K562 (cell line): Measurements from ENCODE around the gene CMTR1. TPM values are rescaled to one million over a fixed set of nuclear protein-coding genes. Genes with fewer than 3 reads are reported as not detected.
"Not testable (repeated sequence)": the region's sequence is repeated elsewhere in the genome, so short reads cannot be mapped to it uniquely, and the experiment has no call there.

Experiments used
- BHLHE40 ChIP-seq: IDR thresholded peaks from 2 replicates; pipeline ENCODE4 v1.6.1; 2011; ENCODE audit warnings: low read length, improper control_type of control experiment
- CBFA2T3 ChIP-seq: fragments of 450-650 bp; IDR thresholded peaks from 2 replicates; pipeline ENCODE4 v1.6.1; 2017
- CHAMP1 ChIP-seq: fragments of 450-650 bp; IDR thresholded peaks from 2 replicates; pipeline ENCODE4 v1.6.1; 2016; ENCODE audit warnings: mild to moderate bottlenecking
- CREM ChIP-seq: IDR thresholded peaks from 2 replicates; pipeline ENCODE4 v1.6.1; 2014; ENCODE audit warnings: antibody characterized with exemption, low read depth
- NCOR1 ChIP-seq: fragments of 450-650 bp; IDR thresholded peaks from 2 replicates; pipeline ENCODE4 v1.6.1; 2016; ENCODE audit warnings: mild to moderate bottlenecking, moderate library complexity
- NR2C1 ChIP-seq, 2 experiments: fragments of 450-650 bp; IDR thresholded peaks; 2 replicates each; pipeline ENCODE4 v1.6.1; 2017; ENCODE audit warnings: mild to moderate bottlenecking in 2 of 2, antibody characterized with exemption in 1 of 2, inconsistent platforms in 1 of 2, missing compliant biosample characterization in 1 of 2, missing genetic modification characterization in 1 of 2
- NRF1 ChIP-seq, 2 experiments: fragments of 450-650 bp; IDR thresholded peaks in 1 of 2; conservative IDR thresholded peaks in 1 of 2; 2 replicates each; pipeline ENCODE4 v1.6.1; 2014; ENCODE audit warnings: mild to moderate bottlenecking in 2 of 2
- SRF ChIP-seq, 2 experiments: fragments of 250-450, 450-650 bp in 1 of 2; sonication (Bioruptor Pico) in 1 of 2; sonication (generic) in 1 of 2; formaldehyde crosslinking; IDR thresholded peaks; 2 replicates each; pipeline versions ENCODE4 v1.5.0 to v1.5.1; 2020 to 2022; ENCODE audit warnings: mild to moderate bottlenecking in 1 of 2, missing genetic modification reagents in 1 of 2
- TBL1XR1 ChIP-seq, 2 experiments: IDR thresholded peaks; 2 replicates each; pipeline ENCODE4 v1.6.1; 2012; ENCODE audit warnings: improper control_type of control experiment in 2 of 2, low read length in 2 of 2, mild to moderate bottlenecking in 1 of 2
- TEAD1 ChIP-seq, 2 experiments: fragments of 450-650 bp in 1 of 2; sonication (generic) in 1 of 2; formaldehyde crosslinking; IDR thresholded peaks; 2 replicates each; pipeline versions ENCODE4 v1.4.0 to v1.8.0; 2020 to 2022; ENCODE audit warnings: mild to moderate bottlenecking in 2 of 2, missing genetic modification reagents in 1 of 2
- TRIM24 ChIP-seq, 2 experiments: fragments of 450-650 bp; IDR thresholded peaks; 2 replicates each; pipeline ENCODE4 v1.6.1; 2016
- ZFX ChIP-seq: sonication (generic); formaldehyde crosslinking; IDR thresholded peaks from 2 replicates; pipeline ENCODE4 v1.8.0; 2022; ENCODE audit warnings: mild to moderate bottlenecking, missing genetic modification reagents, moderate library complexity
- polyA plus RNA-seq, 8 experiments: library from polyadenylated mRNA; depleted of rRNA in 4 of 8; stranded (reverse) in 5 of 8; unstranded in 3 of 8; fragments of >200 nt; fragmentation: Nextera tagmentation in 2 of 8; fragmentation: Illumina TruSeq in 1 of 8; extraction: Ambion mirVana in 2 of 8; extraction: Trizol in 1 of 8; gene quantifications; 2 replicates each; pipeline versions ENCODE4 v1.2.1 to v1.2.3, GENCODE V29; 2011 to 2014; ENCODE audit warnings: inconsistent platforms in 1 of 8, missing spikeins in 1 of 8
- total RNA-seq, 7 experiments: library from RNA; depleted of rRNA in 6 of 7; stranded (reverse); fragments of >200 nt in 6 of 7; fragmentation: Illumina TruSeq in 2 of 7; extraction: Trizol in 2 of 7; gene quantifications; 2 replicates each; pipeline versions ENCODE4 v1.2.1 to v1.2.3, GENCODE V29; 2011 to 2021; ENCODE audit warnings: low replicate concordance in 1 of 7
- TF ChIP-seq, protein P1 (sequence below): IDR thresholded peaks from 2 replicates; pipeline ENCODE4 v1.6.1; 2014; ENCODE audit warnings: antibody characterized with exemption
- TF ChIP-seq, protein P2 (sequence below), 2 experiments: fragments of 450-650 bp; formaldehyde crosslinking in 1 of 2; IDR thresholded peaks; 2 replicates each; pipeline versions ENCODE4 v1.4.0 to v1.6.1; 2014 to 2020; ENCODE audit warnings: mild to moderate bottlenecking in 2 of 2, borderline replicate concordance in 1 of 2, low read depth in 1 of 2
- TF ChIP-seq, protein P3 (sequence below): fragments of 450-650 bp; formaldehyde crosslinking; IDR thresholded peaks from 2 replicates; pipeline ENCODE4 v1.4.0; 2022; ENCODE audit warnings: mild to moderate bottlenecking, moderate library complexity

Gene CMTR1
- total and polyA plus RNA-seq, 9 of the 15 experiments (the other 6 are each of a cell fraction or from before 2014, with no cell fraction given): 2.9 to 63.5 (median 49.5) TPM

DNA sequence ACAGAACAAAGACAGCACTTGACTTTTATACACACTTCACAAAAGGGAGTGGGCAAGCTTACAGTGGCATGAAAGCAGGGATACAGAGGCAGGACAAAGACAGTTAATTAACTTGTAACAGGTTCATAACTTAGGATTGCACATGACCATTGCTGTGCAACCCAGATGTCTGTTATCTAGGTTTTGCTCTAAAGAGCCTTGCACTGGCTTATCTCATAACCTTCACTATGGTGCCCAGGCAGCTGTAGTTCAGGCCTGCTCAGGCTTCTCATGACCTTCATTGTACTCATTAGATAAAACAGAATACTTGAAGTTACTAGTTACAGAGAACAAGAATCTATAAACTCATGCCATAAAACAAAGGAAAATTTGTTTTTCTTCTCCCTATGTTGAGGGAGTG, 31.4 kb upstream of the CMTR1 start (continued):
- TF ChIP-seq, protein P1, sequence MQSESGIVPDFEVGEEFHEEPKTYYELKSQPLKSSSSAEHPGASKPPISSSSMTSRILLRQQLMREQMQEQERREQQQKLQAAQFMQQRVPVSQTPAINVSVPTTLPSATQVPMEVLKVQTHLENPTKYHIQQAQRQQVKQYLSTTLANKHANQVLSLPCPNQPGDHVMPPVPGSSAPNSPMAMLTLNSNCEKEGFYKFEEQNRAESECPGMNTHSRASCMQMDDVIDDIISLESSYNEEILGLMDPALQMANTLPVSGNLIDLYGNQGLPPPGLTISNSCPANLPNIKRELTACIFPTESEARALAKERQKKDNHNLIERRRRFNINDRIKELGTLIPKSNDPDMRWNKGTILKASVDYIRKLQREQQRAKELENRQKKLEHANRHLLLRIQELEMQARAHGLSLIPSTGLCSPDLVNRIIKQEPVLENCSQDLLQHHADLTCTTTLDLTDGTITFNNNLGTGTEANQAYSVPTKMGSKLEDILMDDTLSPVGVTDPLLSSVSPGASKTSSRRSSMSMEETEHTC: peak; percentile 68
- TF ChIP-seq TBL1XR1 (IDR thresholded peaks at IDR 0.05; ENCODE audit: low read length in 2 of 2): 0 out of 4 replicates have a peak, but pooled peaks of 1 of the 2 experiments have one; percentile 61
- TF ChIP-seq NR2C1 (IDR thresholded peaks at IDR 0.05): peak; percentile 61
- TF ChIP-seq NR2C1 (tag; IDR thresholded peaks at IDR 0.05): peak; percentile 67
- peak; percentile 90 for TF ChIP-seq NCOR1
- TF ChIP-seq TRIM24 (IDR thresholded peaks at IDR 0.05): peak; percentile 83 to 86
- TF ChIP-seq, protein P2, sequence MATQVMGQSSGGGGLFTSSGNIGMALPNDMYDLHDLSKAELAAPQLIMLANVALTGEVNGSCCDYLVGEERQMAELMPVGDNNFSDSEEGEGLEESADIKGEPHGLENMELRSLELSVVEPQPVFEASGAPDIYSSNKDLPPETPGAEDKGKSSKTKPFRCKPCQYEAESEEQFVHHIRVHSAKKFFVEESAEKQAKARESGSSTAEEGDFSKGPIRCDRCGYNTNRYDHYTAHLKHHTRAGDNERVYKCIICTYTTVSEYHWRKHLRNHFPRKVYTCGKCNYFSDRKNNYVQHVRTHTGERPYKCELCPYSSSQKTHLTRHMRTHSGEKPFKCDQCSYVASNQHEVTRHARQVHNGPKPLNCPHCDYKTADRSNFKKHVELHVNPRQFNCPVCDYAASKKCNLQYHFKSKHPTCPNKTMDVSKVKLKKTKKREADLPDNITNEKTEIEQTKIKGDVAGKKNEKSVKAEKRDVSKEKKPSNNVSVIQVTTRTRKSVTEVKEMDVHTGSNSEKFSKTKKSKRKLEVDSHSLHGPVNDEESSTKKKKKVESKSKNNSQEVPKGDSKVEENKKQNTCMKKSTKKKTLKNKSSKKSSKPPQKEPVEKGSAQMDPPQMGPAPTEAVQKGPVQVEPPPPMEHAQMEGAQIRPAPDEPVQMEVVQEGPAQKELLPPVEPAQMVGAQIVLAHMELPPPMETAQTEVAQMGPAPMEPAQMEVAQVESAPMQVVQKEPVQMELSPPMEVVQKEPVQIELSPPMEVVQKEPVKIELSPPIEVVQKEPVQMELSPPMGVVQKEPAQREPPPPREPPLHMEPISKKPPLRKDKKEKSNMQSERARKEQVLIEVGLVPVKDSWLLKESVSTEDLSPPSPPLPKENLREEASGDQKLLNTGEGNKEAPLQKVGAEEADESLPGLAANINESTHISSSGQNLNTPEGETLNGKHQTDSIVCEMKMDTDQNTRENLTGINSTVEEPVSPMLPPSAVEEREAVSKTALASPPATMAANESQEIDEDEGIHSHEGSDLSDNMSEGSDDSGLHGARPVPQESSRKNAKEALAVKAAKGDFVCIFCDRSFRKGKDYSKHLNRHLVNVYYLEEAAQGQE (IDR thresholded peaks at IDR 0.05; ENCODE audit: borderline replicate concordance): peak; percentile 5; the same call in 1 of the 2 replicates
- TF ChIP-seq, protein P2 (CRISPR knock-in tag; IDR thresholded peaks at IDR 0.05; ENCODE audit: low read depth): not testable (repeated sequence)
- TF ChIP-seq TEAD1 (CRISPR knock-in tag; IDR thresholded peaks at IDR 0.05): peak in 1 of 2 experiments; percentile 60; a peak in 1 of 4 replicates
- 0 out of 2 replicates have a peak, but pooled peaks have one; percentile 7 for TF ChIP-seq CHAMP1
- peak; percentile 47; the same call in 1 of the 2 replicates for TF ChIP-seq CREM
- TF ChIP-seq SRF (CRISPR knock-in tag; IDR thresholded peaks at IDR 0.05): peak in 1 of 2 experiments; percentile 32; a peak in 1 of 4 replicates
- peak; percentile 63 to 65 for TF ChIP-seq NRF1 (conservative IDR thresholded peaks at IDR 0.05 in 1 of 2, IDR thresholded peaks at IDR 0.05 in 1 of 2)
- TF ChIP-seq ZFX (CRISPR knock-in tag): peak; percentile 51
- peak; percentile 95 for TF ChIP-seq CBFA2T3
- TF ChIP-seq, protein P3, sequence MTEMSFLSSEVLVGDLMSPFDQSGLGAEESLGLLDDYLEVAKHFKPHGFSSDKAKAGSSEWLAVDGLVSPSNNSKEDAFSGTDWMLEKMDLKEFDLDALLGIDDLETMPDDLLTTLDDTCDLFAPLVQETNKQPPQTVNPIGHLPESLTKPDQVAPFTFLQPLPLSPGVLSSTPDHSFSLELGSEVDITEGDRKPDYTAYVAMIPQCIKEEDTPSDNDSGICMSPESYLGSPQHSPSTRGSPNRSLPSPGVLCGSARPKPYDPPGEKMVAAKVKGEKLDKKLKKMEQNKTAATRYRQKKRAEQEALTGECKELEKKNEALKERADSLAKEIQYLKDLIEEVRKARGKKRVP (CRISPR knock-in tag): 0 out of 2 replicates have a peak, but pooled peaks have one; percentile 28
- peak; percentile 80 for TF ChIP-seq BHLHE40
